Measurements from ENCODE around the gene ZNF385C. TPM values are rescaled to one million over a fixed set of nuclear protein-coding genes. Genes with fewer than 3 reads are reported as not detected.

ZNF385C gene
- total RNA-seq, 1 experiment from 2014 or later = 2.8 TPM

- Histone ChIP-seq H3K4me1 (ENCODE audit: insufficient read depth, low read length) (no peaks in the 10 kb centered on the region), H2BK5ac (ENCODE audit: insufficient read length, low read length) (no peak overlapping the region), H3K27ac (ENCODE audit: insufficient read length, low read depth, low read length) (no peak overlapping the region), H2BK12ac (ENCODE audit: insufficient read length, low read depth, low read length) (no peak overlapping the region), H4K8ac (replicated peaks; ENCODE audit: insufficient read length, low read depth, low read length) (no peak overlapping the region), H2AK5ac (ENCODE audit: insufficient read length, low read length) (no peak overlapping the region), H3K18ac (ENCODE audit: insufficient read length, low read depth, low read length) (no peak overlapping the region), H3K23me2 (ENCODE audit: insufficient read length, low read depth, low read length, poor library complexity, severe bottlenecking) (no peaks in the 10 kb centered on the region), H3T11ph (ENCODE audit: low read length) (no peak overlapping the region), H4K91ac (ENCODE audit: insufficient read length, low read depth, low read length) (no peak overlapping the region), H2BK120ac (ENCODE audit: low read depth, low read length, poor library complexity, severe bottlenecking) (no peak overlapping the region), H2AFZ (ENCODE audit: low read length) (no peak overlapping the region), H4K5ac (ENCODE audit: insufficient read length, low read depth, low read length) (no peak overlapping the region), H4K20me1 (ENCODE audit: control insufficient read depth, insufficient read depth, insufficient read length) (no peaks in the 10 kb centered on the region), H3K9ac (ENCODE audit: extremely low read depth, insufficient read length, low read length) (no peak overlapping the region), H3K79me2 (ENCODE audit: insufficient read depth, low read length) (peaks cover 5% of the 10 kb centered on the region; the same call in 1 of the 2 replicates), H3K4ac (ENCODE audit: low read depth, low read length) (no peak overlapping the region), H2BK20ac (ENCODE audit: low read depth, low read length, poor library complexity, severe bottlenecking) (no peak overlapping the region), H3K14ac (ENCODE audit: insufficient read depth, low read length) (no peak overlapping the region), H3K79me1 (ENCODE audit: insufficient read depth, low read depth, low read length, poor library complexity, severe bottlenecking) (no peaks in the 10 kb centered on the region), H3K27me3 (ENCODE audit: insufficient read depth, low read length) (no peaks in the 10 kb centered on the region), H3K9me3 (ENCODE audit: control insufficient read depth, low read depth, low read length) (no peaks in the 10 kb centered on the region), H2BK15ac (ENCODE audit: low read depth, low read length) (no peak overlapping the region), H3K56ac (ENCODE audit: insufficient read length, low read depth, low read length) (no peak overlapping the region), H3K23ac (ENCODE audit: insufficient read length, low read depth, low read length) (no peak overlapping the region), H3K4me2 (ENCODE audit: insufficient read depth, insufficient read length, low read length) (no peak overlapping the region)
- no peak for DNase-seq
- H3K27me3 Mint-ChIP-seq (ENCODE audit: low read depth) = no peaks in the 10 kb centered on the region
- H3K4me3 Mint-ChIP-seq = no peak overlapping the region
- 0 out of 4 replicates have a peak, but pooled peaks cover 0 to 4% of the 10 kb centered on the region in 2 experiments for H3K4me1 Mint-ChIP-seq
- H3K27ac Mint-ChIP-seq = peak overlapping the region in 2 of 3 experiments; percentile 63 to 82; a peak in 2 of 7 replicates
- no CpG with 5 or more reads among the region's 3 CpGs for WGBS (ENCODE audit: extremely low coverage, insufficient read length, low lambda C conversion rate)
- no peak for TF ChIP-seq CTCF (conservative IDR thresholded peaks at IDR 0.05)
- peaks cover 23 to 55% (median 46%) of the 10 kb centered on the region in 3 experiments; a peak in 6 of 7 replicates for H3K36me3 Mint-ChIP-seq (ENCODE audit: insufficient read depth in 1 of 3, low read depth in 3 of 3)
- no peaks in the 10 kb centered on the region for H3K9me3 Mint-ChIP-seq
Measured at GRCh38 chr17:42002792-42003301, 95.4 kb downstream of the ZNF385C start.

Data from H9 (cell line).